T-helper 2 cell treated with Interferon-gamma antibody and Interleukin-4, amounts not matched to agents 100 ng/mL and 5 ng/mL, for 36 hours (primary cell): ENCODE data around the gene ITGB7. TPM values are rescaled to one million over a fixed set of nuclear protein-coding genes. Genes with fewer than 3 reads are reported as not detected.

Source experiments
- intact Hi-C: fragments of 100-400 bp; cut with micrococcal nuclease; formaldehyde crosslinking; loops from one replicate; pipeline ENCODE4 v1.15.1; 2023
- total RNA-seq: library from RNA; stranded (reverse); gene quantifications from 2 replicates; pipeline ENCODE4 v1.2.3, GENCODE V29; 2022

The ITGB7 gene
- total RNA-seq, 1 donor from 2014 or later, result 770 TPM

DNA sequence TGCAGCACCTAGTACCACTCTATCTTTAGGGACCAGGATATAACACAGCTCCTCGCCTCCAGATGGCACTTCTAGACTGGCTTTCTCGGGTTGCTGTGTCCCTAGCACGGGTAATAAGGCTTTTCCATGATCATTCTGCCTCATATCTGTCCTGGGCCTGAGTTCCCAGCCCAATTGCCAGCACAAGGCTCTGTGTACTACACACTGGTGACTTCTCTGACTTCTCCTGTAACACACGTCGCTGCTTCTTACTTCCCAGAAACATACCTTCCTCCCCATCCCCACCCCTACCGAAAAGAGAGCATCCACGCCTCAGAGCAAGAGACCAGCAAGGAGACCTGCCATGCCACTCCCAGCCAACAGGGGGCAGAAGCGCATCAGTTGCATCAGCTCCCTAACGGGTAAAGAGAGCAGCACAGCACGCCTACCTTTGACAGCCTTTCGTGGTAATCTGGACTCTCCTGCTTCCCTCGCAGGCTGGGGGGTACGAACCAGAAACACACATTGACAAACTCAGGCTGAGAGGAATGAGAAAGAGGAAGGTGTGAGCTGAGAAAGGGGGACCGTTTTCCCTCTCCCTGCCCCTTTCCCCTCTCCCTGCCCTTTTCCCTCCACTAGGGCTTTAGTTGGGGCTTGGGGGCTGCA, 47.7 kb downstream of the ITGB7 start:
- intact Hi-C loops, result loop anchor here (1.0 to 5.0 kb wide), 6 partner anchors 21 to 186 kb away; partner anchors contain the start of genes AAAS, CSAD and ZNF740

DNA sequence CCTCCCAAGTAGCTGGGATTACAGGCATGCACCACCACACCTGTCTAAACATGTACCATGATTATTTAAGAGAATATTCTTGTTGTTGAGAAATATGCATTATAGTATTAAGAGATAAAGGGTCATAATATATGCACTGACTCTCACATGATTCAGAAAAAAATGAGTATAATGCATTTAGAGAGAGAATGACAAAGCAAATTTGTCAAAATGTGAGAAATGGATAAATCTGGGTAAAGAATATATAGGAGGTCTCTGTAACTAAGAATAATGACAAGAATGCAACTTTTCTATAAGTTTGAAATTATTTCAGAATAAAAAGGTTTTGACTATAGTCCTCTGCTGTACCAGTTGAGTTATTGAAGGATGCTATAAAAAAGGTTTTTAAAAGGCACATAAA, 54.7 kb downstream of the ITGB7 start:
- intact Hi-C loops, result no loop called here

DNA sequence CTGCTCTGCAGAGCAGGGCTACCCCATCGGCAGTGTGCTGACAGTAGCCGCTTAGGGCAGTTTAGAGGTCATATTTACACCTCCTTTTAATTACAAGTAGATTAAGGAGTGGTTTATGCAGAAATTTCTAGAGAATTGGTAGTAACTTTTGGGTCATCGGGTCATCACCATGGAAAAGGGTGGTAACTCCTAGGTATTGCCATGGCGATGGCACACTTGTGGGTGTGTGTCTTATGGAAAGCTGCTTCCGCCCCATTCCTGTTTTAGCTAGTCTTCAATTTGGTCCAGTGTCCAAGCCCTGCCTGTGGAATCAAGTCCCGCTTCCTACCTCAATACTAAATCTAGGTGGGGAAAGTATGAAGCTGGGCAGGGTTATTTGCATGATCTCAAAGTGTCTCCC, 56.0 kb downstream of the ITGB7 start:
- intact Hi-C loops, result no loop called here

DNA sequence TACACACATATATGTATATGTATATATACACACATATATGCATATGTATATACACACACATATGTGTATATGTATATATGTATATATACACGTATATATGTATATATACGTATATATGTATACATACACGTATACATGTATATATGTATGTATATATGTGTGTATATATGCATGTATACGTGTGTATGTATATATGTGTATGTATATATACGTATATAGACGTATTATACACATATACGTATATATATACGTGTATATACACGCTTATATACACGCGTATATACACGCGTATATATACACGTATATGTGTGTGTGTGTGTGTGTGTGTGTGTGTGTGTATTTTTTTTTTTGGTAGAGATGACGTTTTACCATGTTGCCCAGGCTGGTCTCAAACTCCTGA, 59.4 kb downstream of the ITGB7 start:
- intact Hi-C loops, result no loop called here

DNA sequence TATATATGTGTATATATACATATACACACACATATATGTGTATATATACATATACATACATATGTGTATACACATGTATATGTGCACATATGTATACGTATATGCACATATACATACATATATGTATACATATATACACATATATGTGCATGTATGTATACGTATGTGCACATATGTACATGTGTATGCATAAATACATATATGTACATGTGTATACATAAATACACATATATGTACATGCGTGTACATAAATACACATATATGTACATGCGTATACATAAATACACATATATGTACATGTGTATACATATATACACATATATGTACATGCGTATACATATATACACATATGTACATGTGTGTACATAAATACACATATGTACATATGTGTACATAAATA, 59.9 kb downstream of the ITGB7 start:
- intact Hi-C loops, result no loop called here

DNA sequence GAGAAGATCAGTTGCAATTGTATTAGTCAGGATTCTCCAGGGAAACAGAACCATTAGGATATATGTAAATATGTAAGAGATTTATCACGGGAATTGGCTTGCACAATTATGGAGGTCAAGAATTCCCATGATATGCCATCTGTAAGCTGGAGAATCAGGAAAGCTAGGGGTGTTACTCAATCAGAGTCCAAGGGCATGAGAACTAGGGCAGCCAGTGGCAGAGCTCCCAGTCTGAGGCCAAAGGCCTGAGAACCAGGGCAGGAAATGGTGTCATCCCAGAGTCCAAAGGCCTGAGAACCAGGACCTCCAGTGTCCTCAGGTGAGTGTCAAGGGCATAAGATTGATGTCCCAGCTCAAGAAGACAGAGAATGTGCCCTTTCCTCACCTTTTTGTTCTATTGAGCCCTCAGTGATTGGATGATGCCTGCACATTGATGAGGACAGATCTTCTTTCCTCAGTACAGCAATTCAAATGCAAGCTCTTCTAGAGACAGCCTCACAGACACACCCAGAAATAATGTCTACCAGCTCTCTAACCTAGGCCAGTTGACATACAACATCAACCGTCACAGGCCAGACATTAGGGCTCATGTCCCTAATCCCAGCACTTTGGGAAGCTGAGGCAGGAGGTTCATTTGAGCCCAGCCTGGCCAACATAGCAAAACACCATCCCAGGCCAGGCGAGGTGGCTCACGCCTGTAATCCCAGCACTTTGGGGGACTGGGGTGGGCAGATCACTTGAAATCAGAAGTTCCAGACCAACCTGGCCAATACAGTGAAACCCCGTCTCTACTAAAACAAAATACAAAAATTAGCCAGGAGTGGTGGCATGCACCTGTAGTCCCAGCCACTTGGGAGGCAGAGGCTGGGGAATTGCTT, 61.4 kb downstream of the ITGB7 start:
- intact Hi-C loops, result no loop called here

DNA sequence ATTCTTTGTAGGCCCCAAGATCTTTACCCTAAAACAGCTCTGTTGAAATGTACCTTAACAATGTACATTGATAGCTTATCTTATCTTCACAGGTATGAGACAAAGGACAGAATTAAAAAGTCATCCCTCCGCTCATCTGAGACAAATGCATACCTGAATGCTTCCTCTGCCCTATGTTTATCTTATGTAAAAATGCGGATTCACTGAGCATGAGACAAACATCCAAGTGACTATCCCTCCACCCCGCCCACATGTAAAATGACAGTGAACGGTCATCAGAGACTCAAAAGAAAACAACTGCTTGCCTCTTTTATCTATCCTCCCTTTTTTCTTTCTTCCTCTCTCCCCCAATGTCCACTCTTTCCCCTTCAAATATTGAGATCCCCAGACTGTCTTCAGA, 63.7 kb downstream of the ITGB7 start:
- intact Hi-C loops, result no loop called here

Other genes with a start within 250 kb of the ITGB7 start
- gene EIF4B, start 200.8 kb downstream of the ITGB7 start, total RNA-seq, result 383 and 386 TPM in 2 replicates
- 1.3 and 1.6 TPM in 2 replicates for gene TNS2, start 157.2 kb downstream of the ITGB7 start, total RNA-seq
- gene SPRYD3, start 127.9 kb downstream of the ITGB7 start, total RNA-seq, result 29.8 and 30.0 TPM in 2 replicates
- gene IGFBP6, start 109.6 kb downstream of the ITGB7 start, total RNA-seq, result 0.43 and 0.48 TPM in 2 replicates
- gene SOAT2, start 103.8 kb downstream of the ITGB7 start, total RNA-seq, result 0.43 and 0.45 TPM in 2 replicates
- gene ZNF740, start 26.5 kb downstream of the ITGB7 start, total RNA-seq, result 33.7 and 39.6 TPM in 2 replicates
- 24.9 and 25.3 TPM in 2 replicates for gene CSAD, start 26.3 kb downstream of the ITGB7 start, total RNA-seq
- 47.6 and 49.0 TPM in 2 replicates for gene RARG, start 25.0 kb upstream of the ITGB7 start, total RNA-seq
- 75.1 and 79.7 TPM in 2 replicates for gene ESPL1, start 61.0 kb upstream of the ITGB7 start, total RNA-seq
- 287 and 296 TPM in 2 replicates for gene PFDN5, start 88.3 kb upstream of the ITGB7 start, total RNA-seq
- 58.6 and 64.5 TPM in 2 replicates for gene MYG1, start 92.4 kb upstream of the ITGB7 start, total RNA-seq
- gene AAAS, start 114.4 kb upstream of the ITGB7 start, total RNA-seq, result 74.0 and 79.3 TPM in 2 replicates
- not detected in 2 replicates for gene SP7, start 129.1 kb upstream of the ITGB7 start, total RNA-seq
- 80.0 TPM in 2 replicates for gene SP1, start 172.9 kb upstream of the ITGB7 start, total RNA-seq
- 0.14 TPM in 1 of 2 replicates, not detected in the other for gene AMHR2, start 216.6 kb upstream of the ITGB7 start, total RNA-seq
- 189 and 197 TPM in 2 replicates for gene PRR13, start 234.5 kb upstream of the ITGB7 start, total RNA-seq
- gene PCBP2, start 244.9 kb upstream of the ITGB7 start, total RNA-seq, result 812 and 834 TPM in 2 replicates